ENCODE results near the gene BLNK. TPM values are rescaled to one million over a fixed set of nuclear protein-coding genes. Genes with fewer than 3 reads are reported as not detected.
A peak's percentile ranks its signal among the peaks of the same experiment; 100 is the strongest.

The BLNK gene
- total and polyA plus RNA-seq, 2 experiments from 2014 or later = 0.11 TPM; not detected in 1

GRCh38 chr10:96252730-96253129 is 18.6 kb downstream of the BLNK start:
- Histone ChIP-seq H3K79me2 (replicated peaks; ENCODE audit: insufficient read depth) (no peaks in the 10 kb centered on the region), H3K27me3 (ENCODE audit: insufficient read depth) (no peaks in the 10 kb centered on the region), H3K4me2 (no peak overlapping the region), H3K4me3 (no peak overlapping the region), H3K4me1 (ENCODE audit: insufficient read depth) (peaks cover 5% of the 10 kb centered on the region), H4K20me1 (replicated peaks; ENCODE audit: insufficient read depth) (no peaks in the 10 kb centered on the region), H3K9me2 (ENCODE audit: insufficient read depth) (no peaks in the 10 kb centered on the region; the same call in 1 of the 2 replicates), H3K36me3 (ENCODE audit: insufficient read depth) (no peaks in the 10 kb centered on the region), H2AFZ (peak overlapping the region; percentile 76), H3K27ac (ENCODE audit: low read depth) (no peak overlapping the region), H3F3A (replicated peaks; ENCODE audit: low read depth) (no peaks in the 10 kb centered on the region)
- DNase-seq (ENCODE audit: low spot score) = no peak
- Mint-ChIP-seq H3K27ac (no peak overlapping the region), H3K27me3 (ENCODE audit: insufficient read depth, low read depth, poor library complexity) (peaks cover 8% of the 10 kb centered on the region), H3K4me3 (no peak overlapping the region), H3K9me3 (no peaks in the 10 kb centered on the region), H3K36me3 (ENCODE audit: low read depth) (no peaks in the 10 kb centered on the region), H3K4me1 (peaks cover 22% of the 10 kb centered on the region)
- no peak for TF ChIP-seq EZH2phosphoT487 (IDR thresholded peaks at IDR 0.05; ENCODE audit: unreplicated experiment)
- no peak for TF ChIP-seq CREB1 (CRISPR knock-in tag; IDR thresholded peaks at IDR 0.05; ENCODE audit: low read depth)
- TF ChIP-seq ZNF114 (CRISPR knock-in tag; IDR thresholded peaks at IDR 0.05) = no peak
- TF ChIP-seq CTCF (conservative IDR thresholded peaks at IDR 0.05; ENCODE audit: low read depth in 2 of 2) = no peak
- TF ChIP-seq, protein P1, sequence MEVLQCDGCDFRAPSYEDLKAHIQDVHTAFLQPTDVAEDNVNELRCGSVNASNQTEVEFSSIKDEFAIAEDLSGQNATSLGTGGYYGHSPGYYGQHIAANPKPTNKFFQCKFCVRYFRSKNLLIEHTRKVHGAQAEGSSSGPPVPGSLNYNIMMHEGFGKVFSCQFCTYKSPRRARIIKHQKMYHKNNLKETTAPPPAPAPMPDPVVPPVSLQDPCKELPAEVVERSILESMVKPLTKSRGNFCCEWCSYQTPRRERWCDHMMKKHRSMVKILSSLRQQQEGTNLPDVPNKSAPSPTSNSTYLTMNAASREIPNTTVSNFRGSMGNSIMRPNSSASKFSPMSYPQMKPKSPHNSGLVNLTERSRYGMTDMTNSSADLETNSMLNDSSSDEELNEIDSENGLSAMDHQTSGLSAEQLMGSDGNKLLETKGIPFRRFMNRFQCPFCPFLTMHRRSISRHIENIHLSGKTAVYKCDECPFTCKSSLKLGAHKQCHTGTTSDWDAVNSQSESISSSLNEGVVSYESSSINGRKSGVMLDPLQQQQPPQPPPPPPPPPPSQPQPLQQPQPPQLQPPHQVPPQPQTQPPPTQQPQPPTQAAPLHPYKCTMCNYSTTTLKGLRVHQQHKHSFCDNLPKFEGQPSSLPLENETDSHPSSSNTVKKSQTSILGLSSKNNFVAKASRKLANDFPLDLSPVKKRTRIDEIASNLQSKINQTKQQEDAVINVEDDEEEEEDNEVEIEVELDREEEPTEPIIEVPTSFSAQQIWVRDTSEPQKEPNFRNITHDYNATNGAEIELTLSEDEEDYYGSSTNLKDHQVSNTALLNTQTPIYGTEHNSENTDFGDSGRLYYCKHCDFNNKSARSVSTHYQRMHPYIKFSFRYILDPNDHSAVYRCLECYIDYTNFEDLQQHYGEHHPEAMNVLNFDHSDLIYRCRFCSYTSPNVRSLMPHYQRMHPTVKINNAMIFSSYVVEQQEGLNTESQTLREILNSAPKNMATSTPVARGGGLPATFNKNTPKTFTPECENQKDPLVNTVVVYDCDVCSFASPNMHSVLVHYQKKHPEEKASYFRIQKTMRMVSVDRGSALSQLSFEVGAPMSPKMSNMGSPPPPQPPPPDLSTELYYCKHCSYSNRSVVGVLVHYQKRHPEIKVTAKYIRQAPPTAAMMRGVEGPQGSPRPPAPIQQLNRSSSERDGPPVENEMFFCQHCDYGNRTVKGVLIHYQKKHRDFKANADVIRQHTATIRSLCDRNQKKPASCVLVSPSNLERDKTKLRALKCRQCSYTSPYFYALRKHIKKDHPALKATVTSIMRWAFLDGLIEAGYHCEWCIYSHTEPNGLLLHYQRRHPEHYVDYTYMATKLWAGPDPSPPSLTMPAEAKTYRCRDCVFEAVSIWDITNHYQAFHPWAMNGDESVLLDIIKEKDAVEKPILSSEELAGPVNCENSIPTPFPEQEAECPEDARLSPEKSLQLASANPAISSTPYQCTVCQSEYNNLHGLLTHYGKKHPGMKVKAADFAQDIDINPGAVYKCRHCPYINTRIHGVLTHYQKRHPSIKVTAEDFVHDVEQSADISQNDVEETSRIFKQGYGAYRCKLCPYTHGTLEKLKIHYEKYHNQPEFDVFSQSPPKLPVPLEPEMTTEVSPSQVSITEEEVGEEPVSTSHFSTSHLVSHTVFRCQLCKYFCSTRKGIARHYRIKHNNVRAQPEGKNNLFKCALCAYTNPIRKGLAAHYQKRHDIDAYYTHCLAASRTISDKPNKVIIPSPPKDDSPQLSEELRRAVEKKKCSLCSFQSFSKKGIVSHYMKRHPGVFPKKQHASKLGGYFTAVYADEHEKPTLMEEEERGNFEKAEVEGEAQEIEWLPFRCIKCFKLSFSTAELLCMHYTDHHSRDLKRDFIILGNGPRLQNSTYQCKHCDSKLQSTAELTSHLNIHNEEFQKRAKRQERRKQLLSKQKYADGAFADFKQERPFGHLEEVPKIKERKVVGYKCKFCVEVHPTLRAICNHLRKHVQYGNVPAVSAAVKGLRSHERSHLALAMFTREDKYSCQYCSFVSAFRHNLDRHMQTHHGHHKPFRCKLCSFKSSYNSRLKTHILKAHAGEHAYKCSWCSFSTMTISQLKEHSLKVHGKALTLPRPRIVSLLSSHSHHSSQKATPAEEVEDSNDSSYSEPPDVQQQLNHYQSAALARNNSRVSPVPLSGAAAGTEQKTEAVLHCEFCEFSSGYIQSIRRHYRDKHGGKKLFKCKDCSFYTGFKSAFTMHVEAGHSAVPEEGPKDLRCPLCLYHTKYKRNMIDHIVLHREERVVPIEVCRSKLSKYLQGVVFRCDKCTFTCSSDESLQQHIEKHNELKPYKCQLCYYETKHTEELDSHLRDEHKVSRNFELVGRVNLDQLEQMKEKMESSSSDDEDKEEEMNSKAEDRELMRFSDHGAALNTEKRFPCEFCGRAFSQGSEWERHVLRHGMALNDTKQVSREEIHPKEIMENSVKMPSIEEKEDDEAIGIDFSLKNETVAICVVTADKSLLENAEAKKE (CRISPR knock-in tag; IDR thresholded peaks at IDR 0.05) = no peak
- no peak for TF ChIP-seq POLR2AphosphoS5 (IDR thresholded peaks at IDR 0.05; ENCODE audit: low read depth)
- TF ChIP-seq EZH2 (IDR thresholded peaks at IDR 0.05; ENCODE audit: low read depth, unreplicated experiment) = no peak
- TF ChIP-seq STAT1 (IDR thresholded peaks at IDR 0.05; ENCODE audit: unreplicated experiment) = no peak
- TF ChIP-seq JUNB (IDR thresholded peaks at IDR 0.05; ENCODE audit: unreplicated experiment) = no peak
- TF ChIP-seq NANOG (IDR thresholded peaks at IDR 0.05; ENCODE audit: borderline replicate concordance) = no peak
- TF ChIP-seq ETS1 (IDR thresholded peaks at IDR 0.05) = no peak
- no peak for TF ChIP-seq ZNF331 (CRISPR knock-in tag; IDR thresholded peaks at IDR 0.05; ENCODE audit: low read depth)
- TF ChIP-seq, protein P2, sequence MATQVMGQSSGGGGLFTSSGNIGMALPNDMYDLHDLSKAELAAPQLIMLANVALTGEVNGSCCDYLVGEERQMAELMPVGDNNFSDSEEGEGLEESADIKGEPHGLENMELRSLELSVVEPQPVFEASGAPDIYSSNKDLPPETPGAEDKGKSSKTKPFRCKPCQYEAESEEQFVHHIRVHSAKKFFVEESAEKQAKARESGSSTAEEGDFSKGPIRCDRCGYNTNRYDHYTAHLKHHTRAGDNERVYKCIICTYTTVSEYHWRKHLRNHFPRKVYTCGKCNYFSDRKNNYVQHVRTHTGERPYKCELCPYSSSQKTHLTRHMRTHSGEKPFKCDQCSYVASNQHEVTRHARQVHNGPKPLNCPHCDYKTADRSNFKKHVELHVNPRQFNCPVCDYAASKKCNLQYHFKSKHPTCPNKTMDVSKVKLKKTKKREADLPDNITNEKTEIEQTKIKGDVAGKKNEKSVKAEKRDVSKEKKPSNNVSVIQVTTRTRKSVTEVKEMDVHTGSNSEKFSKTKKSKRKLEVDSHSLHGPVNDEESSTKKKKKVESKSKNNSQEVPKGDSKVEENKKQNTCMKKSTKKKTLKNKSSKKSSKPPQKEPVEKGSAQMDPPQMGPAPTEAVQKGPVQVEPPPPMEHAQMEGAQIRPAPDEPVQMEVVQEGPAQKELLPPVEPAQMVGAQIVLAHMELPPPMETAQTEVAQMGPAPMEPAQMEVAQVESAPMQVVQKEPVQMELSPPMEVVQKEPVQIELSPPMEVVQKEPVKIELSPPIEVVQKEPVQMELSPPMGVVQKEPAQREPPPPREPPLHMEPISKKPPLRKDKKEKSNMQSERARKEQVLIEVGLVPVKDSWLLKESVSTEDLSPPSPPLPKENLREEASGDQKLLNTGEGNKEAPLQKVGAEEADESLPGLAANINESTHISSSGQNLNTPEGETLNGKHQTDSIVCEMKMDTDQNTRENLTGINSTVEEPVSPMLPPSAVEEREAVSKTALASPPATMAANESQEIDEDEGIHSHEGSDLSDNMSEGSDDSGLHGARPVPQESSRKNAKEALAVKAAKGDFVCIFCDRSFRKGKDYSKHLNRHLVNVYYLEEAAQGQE (IDR thresholded peaks at IDR 0.05; ENCODE audit: unreplicated experiment) = no peak
- ATAC-seq = no peak
